Measurements from ENCODE around the gene DACT2.

Gene DACT2

GRCh38 chr6:168264593-168265335, 54.8 kb downstream of the DACT2 start:
- no peak for DNase-seq (ENCODE audit: low read depth in 2 of 2)

- DNase-seq (ENCODE audit: low read depth in 2 of 2) = no peak
These were observed 56.1 kb downstream of the DACT2 start for GRCh38 chr6:168263351-168263905.

- no peak for DNase-seq (ENCODE audit: low read depth in 2 of 2)
These were observed 58.3 kb downstream of the DACT2 start for GRCh38 chr6:168261234-168261633.

- DNase-seq (ENCODE audit: low read depth in 2 of 2) = no peak
These were observed 59.1 kb downstream of the DACT2 start for GRCh38 chr6:168260420-168260987.

- no peak for DNase-seq (ENCODE audit: low read depth in 2 of 2)
These were observed 60.8 kb downstream of the DACT2 start for GRCh38 chr6:168258795-168259194.

GRCh38 chr6:168256940-168257339, 62.6 kb downstream of the DACT2 start:
- no peak for DNase-seq (ENCODE audit: low read depth in 2 of 2)
